K562 (cell line): ENCODE measurements around the gene RBP3. TPM values are rescaled to one million over a fixed set of nuclear protein-coding genes. Genes with fewer than 3 reads are reported as not detected.

Experiments used
- ATAC-seq: fragments of 200-7000 bp; cut with Tn5 transposase; 3 replicates; pipeline ENCODE4 v1.9.1; 2020; ENCODE audit warnings: moderate library complexity
- BruUV-seq: library from RNA; stranded (reverse); fragments of 400-500 nt; replicated peaks from 2 replicates; lab custom pipeline; 2021; lab: Mats Ljungman, UMichigan
- CTCF ChIA-PET: fragments of 300-600 bp; formaldehyde crosslinking; extraction: SDS; loops from one replicate; lab custom pipeline; 2021; ENCODE audit warnings: low intra/inter-chr PET ratio; lab: Yijun Ruan, JAX
- POLR2A ChIA-PET: fragments of 300-600, 350-650 bp; sonication (Branson Sonifier 250); formaldehyde crosslinking; extraction: SDS; loops from one replicate; lab custom pipeline; 2021; ENCODE audit warnings: antibody characterized with exemption, inconsistent platforms; lab: Yijun Ruan, JAX
- DNase-seq, 4 experiments: peaks; one replicate each; pipeline versions ENCODE4 v3.0.0 to v3.0.0-alpha.2; 2011 to 2018; ENCODE audit warnings: low spot score in 3 of 4, mixed read lengths in 3 of 4; ENCODE audit errors: extremely low read depth in 1 of 4
- FAIRE-seq: peaks from 2 replicates; lab custom pipeline; 2011; peaks lifted over from hg19 to GRCh38; lab: Jason Lieb, UNC
- H2AFZ ChIP-seq: 2 replicates; pipeline ENCODE4 v1.6.0; 2011; ENCODE audit warnings: low read depth, low read length, control low read depth, inconsistent platforms
- H3K27ac ChIP-seq: fragments of 200-600 bp; 3 replicates; pipeline ENCODE4 v1.8.0; 2011; ENCODE audit warnings: low read depth, mild to moderate bottlenecking, control low read depth, inconsistent platforms, low read length, moderate library complexity, mixed read lengths; ENCODE audit errors: extremely low read depth
- H3K27me3 ChIP-seq, 2 experiments: fragments of 300-600 bp in 1 of 2; 2 replicates in 1 of 2; 3 replicates in 1 of 2; pipeline versions ENCODE4 v1.6.0 to v1.8.0; 2011; ENCODE audit warnings: inconsistent platforms in 2 of 2, low read length in 2 of 2, mild to moderate bottlenecking in 1 of 2, mixed read lengths in 1 of 2, moderate library complexity in 1 of 2; ENCODE audit not compliant: control insufficient read depth in 2 of 2, insufficient read depth in 2 of 2
- H3K36me3 ChIP-seq: fragments of 300-600 bp; 3 replicates; pipeline ENCODE4 v1.8.0; 2011; ENCODE audit warnings: mild to moderate bottlenecking, low read length, inconsistent platforms; ENCODE audit not compliant: control insufficient read depth, insufficient read depth
- H3K4me1 ChIP-seq, 2 experiments: fragments of 200-600 bp in 1 of 2; replicated peaks in 1 of 2; 2 replicates in 1 of 2; 3 replicates in 1 of 2; pipeline versions ENCODE4 v1.5.1 to v1.8.0; 2011; ENCODE audit warnings: inconsistent platforms in 2 of 2, low read length in 2 of 2, mild to moderate bottlenecking in 1 of 2, mixed read lengths in 1 of 2, moderate library complexity in 1 of 2; ENCODE audit not compliant: control insufficient read depth in 2 of 2, insufficient read depth in 2 of 2
- H3K4me2 ChIP-seq: 2 replicates; pipeline ENCODE4 v1.6.1; 2011; ENCODE audit warnings: low read length, control low read depth, inconsistent platforms, mixed read lengths; ENCODE audit not compliant: insufficient read depth
- H3K4me3 ChIP-seq: fragments of 200-600 bp; sonication (generic), shearing (Covaris generic); 2 replicates; pipeline ENCODE4 v1.5.1; 2016; ENCODE audit warnings: control low read depth, inconsistent platforms
- H3K79me2 ChIP-seq: fragments of 200-600 bp; 3 replicates; pipeline ENCODE4 v1.8.0; 2011; ENCODE audit warnings: low read length, inconsistent platforms; ENCODE audit not compliant: control insufficient read depth, insufficient read depth
- H3K9ac ChIP-seq, 2 experiments: 2 replicates each; pipeline versions ENCODE4 v1.6.0 to v1.6.1; 2011; ENCODE audit warnings: low read depth in 2 of 2, low read length in 2 of 2, control low read depth in 1 of 2, inconsistent platforms in 1 of 2, mild to moderate bottlenecking in 1 of 2, mixed read lengths in 1 of 2; ENCODE audit not compliant: insufficient read depth in 1 of 2
- H3K9me1 ChIP-seq: one replicate; pipeline ENCODE4 v1.6.0; 2011; ENCODE audit warnings: inconsistent platforms, mild to moderate bottlenecking, low read length, moderate library complexity; ENCODE audit not compliant: control insufficient read depth, insufficient read depth
- H3K9me3 ChIP-seq: replicated peaks from 2 replicates; pipeline ENCODE4 v1.5.1; 2011; ENCODE audit warnings: low read depth, low read length, inconsistent platforms; ENCODE audit not compliant: control insufficient read depth, insufficient read depth
- H4K20me1 ChIP-seq: replicated peaks from 2 replicates; pipeline ENCODE4 v1.6.1; 2011; ENCODE audit warnings: low read length, inconsistent platforms, mixed read lengths; ENCODE audit not compliant: control insufficient read depth, insufficient read depth
- FOXA3 ChIP-seq, 2 experiments: fragments of 450-650 bp in 1 of 2; sonication (generic) in 1 of 2; formaldehyde crosslinking; IDR thresholded peaks in 1 of 2; conservative IDR thresholded peaks in 1 of 2; 2 replicates each; pipeline versions ENCODE4 v1.4.0 to v1.8.0; 2020 to 2022; ENCODE audit warnings: mild to moderate bottlenecking in 2 of 2, missing genetic modification reagents in 1 of 2
- GATAD2B ChIP-seq: fragments of 450-650 bp; IDR thresholded peaks from 2 replicates; pipeline ENCODE4 v1.6.1; 2017; ENCODE audit warnings: mild to moderate bottlenecking, borderline replicate concordance
- POU5F1 ChIP-seq: fragments of 150-350 bp; IDR thresholded peaks from 2 replicates; pipeline ENCODE4 v1.6.1; 2014; ENCODE audit warnings: borderline replicate concordance, low read length, low read depth, mild to moderate bottlenecking; ENCODE audit not compliant: partially characterized antibody
- PTRF ChIP-seq: fragments of 450-650 bp; IDR thresholded peaks from 2 replicates; pipeline ENCODE4 v1.6.1; 2016; ENCODE audit warnings: mild to moderate bottlenecking, missing genetic modification characterization, missing compliant biosample characterization
- RNF2 ChIP-seq: sonication (generic); IDR thresholded peaks from 2 replicates; pipeline ENCODE4 v1.6.1; 2016
- SAFB2 ChIP-seq: fragments of 200-400 bp; formaldehyde crosslinking; IDR thresholded peaks from 2 replicates; pipeline ENCODE4 v1.6.1; 2018; ENCODE audit warnings: borderline replicate concordance, low read length, low read depth, moderate library complexity; ENCODE audit not compliant: severe bottlenecking
- SIN3B ChIP-seq: fragments of 450-650 bp; IDR thresholded peaks from 2 replicates; pipeline ENCODE4 v1.6.1; 2017; ENCODE audit warnings: low read depth, mild to moderate bottlenecking, moderate library complexity
- U2AF2 ChIP-seq: fragments of 200-400 bp; formaldehyde crosslinking; optimal IDR thresholded peaks from 2 replicates; pipeline ENCODE3; 2017; ENCODE audit warnings: low read depth, mild to moderate bottlenecking, low read length
- ZKSCAN8 ChIP-seq: fragments of 200-800 bp; sonication (Bioruptor generic); IDR thresholded peaks from 2 replicates; pipeline ENCODE4 v1.6.1; 2016; ENCODE audit warnings: missing genetic modification characterization, missing compliant biosample characterization
- ZNF707 ChIP-seq: fragments of 250-450 bp; sonication (Bioruptor Pico); conservative IDR thresholded peaks from 2 replicates; pipeline ENCODE4 v1.8.0; 2022; ENCODE audit warnings: inconsistent platforms, mild to moderate bottlenecking, moderate library complexity
- WGBS: fragments of 100-300 bp; shearing (Covaris generic); methylation state at CpG from one replicate; pipeline ENCODE4 v1.1.6; 2016; ENCODE audit warnings: low coverage, mixed read lengths; ENCODE audit not compliant: insufficient coverage; ENCODE audit errors: missing lambda C conversion rate; 5-methylcytosine and 5-hydroxymethylcytosine counted together
- in situ Hi-C: fragments of 300-500 bp; cut with MboI; formaldehyde crosslinking; loops from 4 replicates; pipeline ENCODE4 v1.15.0; 2018; ENCODE audit warnings: inconsistent platforms, mixed read lengths
- intact Hi-C: fragments of 100-400 bp; cut with micrococcal nuclease; formaldehyde crosslinking; loops from 2 replicates; pipeline ENCODE4 v1.14.2; 2022
- polyA plus RNA-seq, 8 experiments: library from polyadenylated mRNA; depleted of rRNA in 4 of 8; stranded (reverse) in 5 of 8; unstranded in 3 of 8; fragments of >200 nt; fragmentation: Nextera tagmentation in 2 of 8; fragmentation: Illumina TruSeq in 1 of 8; extraction: Ambion mirVana in 2 of 8; extraction: Trizol in 1 of 8; gene quantifications; 2 replicates each; pipeline versions ENCODE4 v1.2.1 to v1.2.3, GENCODE V29; 2011 to 2014; ENCODE audit warnings: inconsistent platforms in 1 of 8, missing spikeins in 1 of 8
- total RNA-seq, 7 experiments: library from RNA; depleted of rRNA in 6 of 7; stranded (reverse); fragments of >200 nt in 6 of 7; fragmentation: Illumina TruSeq in 2 of 7; extraction: Trizol in 2 of 7; gene quantifications; 2 replicates each; pipeline versions ENCODE4 v1.2.1 to v1.2.3, GENCODE V29; 2011 to 2021; ENCODE audit warnings: low replicate concordance in 1 of 7
- TF ChIP-seq, protein P1 (sequence below): fragments of 250-450 bp; sonication (Bioruptor Pico); IDR thresholded peaks from 2 replicates; pipeline ENCODE4 v1.4.0; 2020
- TF ChIP-seq, protein P2 (sequence below): fragments of 150-350 bp; conservative IDR thresholded peaks from 2 replicates; pipeline ENCODE4 v1.6.1; 2014; ENCODE audit warnings: low read length

RBP3 gene
- total and polyA plus RNA-seq, 9 of the 15 experiments (the other 6 are each of a cell fraction or from before 2014, with no cell fraction given): not detected

DNA sequence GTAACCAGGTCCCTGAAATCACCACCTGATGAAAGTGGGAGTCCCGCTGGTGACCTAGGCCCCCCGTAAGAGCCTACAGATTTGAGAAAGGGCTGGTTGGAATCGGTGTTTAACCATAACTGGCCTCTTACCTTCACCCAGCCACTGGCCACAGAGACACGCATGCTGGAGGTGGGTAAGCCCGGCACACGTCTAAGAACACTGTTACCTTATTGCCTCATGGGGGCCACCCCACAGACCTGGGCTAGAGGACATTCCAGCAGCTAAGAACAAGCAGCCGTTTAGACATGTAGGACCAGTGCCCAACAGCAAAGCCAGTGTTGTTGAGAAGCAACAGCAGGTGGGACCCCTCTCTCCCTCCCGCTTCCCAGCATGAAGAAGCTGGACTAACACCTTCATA is 28.4 kb upstream of the RBP3 start:
- intact Hi-C loops (no loop called here), in situ Hi-C loops (loop anchor here (10.0 kb wide), 1 partner anchor 285 kb away; no protein-coding TSS in a partner anchor)
- Histone ChIP-seq H3K9ac (no peak overlapping the region), H3K4me3 (no peak overlapping the region), H3K9me1 (no peaks in the 10 kb centered on the region), H3K27me3 (no peaks in the 10 kb centered on the region), H3K4me1 (peaks cover 20 to 25% of the 10 kb centered on the region in 2 experiments), H3K27ac (no peak overlapping the region), H3K9me3 (no peaks in the 10 kb centered on the region), H4K20me1 (no peaks in the 10 kb centered on the region), H3K36me3 (no peaks in the 10 kb centered on the region), H3K79me2 (no peaks in the 10 kb centered on the region), H3K4me2 (no peak overlapping the region), H2AFZ (no peak overlapping the region)
- ChIA-PET POLR2A (interaction anchor here (0.8 kb wide), 1 partner anchor 272 kb away, joined by 3 read pairs; no protein-coding TSS in a partner anchor), CTCF (no interaction called here)
- TF ChIP-seq RNF2 (no peak), U2AF2 (no peak), POU5F1 (no peak)
- BruUV-seq: no TSS peak
- FAIRE-seq: no peak
- no peak for DNase-seq
- no peak for ATAC-seq
- WGBS: 40% methylated on average over 8 of the region's 8 CpGs

DNA sequence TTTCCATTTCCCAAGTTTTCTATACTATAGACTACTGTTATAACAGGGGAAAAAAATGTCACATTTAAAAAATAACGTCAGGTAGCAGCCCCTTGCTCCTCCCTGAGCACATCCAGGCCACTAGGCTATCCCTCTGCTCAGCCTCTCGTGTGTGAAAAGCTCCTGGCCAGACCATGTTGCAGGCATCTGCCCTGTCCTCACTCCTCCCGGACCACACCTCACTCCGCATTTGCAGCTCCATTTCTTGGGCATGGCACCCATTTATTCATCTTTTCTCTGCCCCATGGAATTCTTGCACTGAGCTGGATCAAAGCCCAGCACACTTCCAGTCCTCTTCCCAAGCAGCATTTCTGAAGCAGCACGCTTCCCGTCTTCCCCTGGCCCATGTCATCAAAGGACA is 27.4 kb upstream of the RBP3 start:
- no peak overlapping the region for H3K9ac ChIP-seq
- H3K4me1 ChIP-seq: peaks cover 26 to 28% of the 10 kb centered on the region in 2 experiments
- in situ Hi-C loops (no loop called here), intact Hi-C loops (no loop called here)
- ATAC-seq: no peak
- H3K36me3 ChIP-seq: no peaks in the 10 kb centered on the region
- no peak overlapping the region for H3K4me3 ChIP-seq
- no peak for FAIRE-seq
- H3K9me1 ChIP-seq: no peaks in the 10 kb centered on the region
- DNase-seq: no peak
- no peak overlapping the region; the same call in 1 of the 2 replicates for H2AFZ ChIP-seq
- no peaks in the 10 kb centered on the region for H4K20me1 ChIP-seq
- no peaks in the 10 kb centered on the region for H3K27me3 ChIP-seq
- no peaks in the 10 kb centered on the region for H3K9me3 ChIP-seq
- no peak overlapping the region for H3K4me2 ChIP-seq
- 27% methylated on average over 6 of the region's 6 CpGs for WGBS
- no peak overlapping the region for H3K27ac ChIP-seq
- ChIA-PET POLR2A (interaction anchor here (1.0 kb wide), 1 partner anchor 9 kb away, joined by 3 read pairs; no protein-coding TSS in a partner anchor), CTCF (no interaction called here)
- BruUV-seq: no TSS peak
- H3K79me2 ChIP-seq: no peaks in the 10 kb centered on the region
- TF ChIP-seq PTRF (no peak), SIN3B (no peak), ZNF707 (CRISPR knock-in tag) (no peak), FOXA3 (CRISPR knock-in tag; conservative IDR thresholded peaks at IDR 0.05 in 1 of 2, IDR thresholded peaks at IDR 0.05 in 1 of 2) (no peak), SAFB2 (no peak), GATAD2B (no peak), ZKSCAN8 (CRISPR knock-in tag) (no peak)
- TF ChIP-seq, protein P1, sequence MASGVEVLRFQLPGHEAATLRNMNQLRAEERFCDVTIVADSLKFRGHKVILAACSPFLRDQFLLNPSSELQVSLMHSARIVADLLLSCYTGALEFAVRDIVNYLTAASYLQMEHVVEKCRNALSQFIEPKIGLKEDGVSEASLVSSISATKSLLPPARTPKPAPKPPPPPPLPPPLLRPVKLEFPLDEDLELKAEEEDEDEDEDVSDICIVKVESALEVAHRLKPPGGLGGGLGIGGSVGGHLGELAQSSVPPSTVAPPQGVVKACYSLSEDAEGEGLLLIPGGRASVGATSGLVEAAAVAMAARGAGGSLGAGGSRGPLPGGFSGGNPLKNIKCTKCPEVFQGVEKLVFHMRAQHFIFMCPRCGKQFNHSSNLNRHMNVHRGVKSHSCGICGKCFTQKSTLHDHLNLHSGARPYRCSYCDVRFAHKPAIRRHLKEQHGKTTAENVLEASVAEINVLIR: no peak
- TF ChIP-seq, protein P2, sequence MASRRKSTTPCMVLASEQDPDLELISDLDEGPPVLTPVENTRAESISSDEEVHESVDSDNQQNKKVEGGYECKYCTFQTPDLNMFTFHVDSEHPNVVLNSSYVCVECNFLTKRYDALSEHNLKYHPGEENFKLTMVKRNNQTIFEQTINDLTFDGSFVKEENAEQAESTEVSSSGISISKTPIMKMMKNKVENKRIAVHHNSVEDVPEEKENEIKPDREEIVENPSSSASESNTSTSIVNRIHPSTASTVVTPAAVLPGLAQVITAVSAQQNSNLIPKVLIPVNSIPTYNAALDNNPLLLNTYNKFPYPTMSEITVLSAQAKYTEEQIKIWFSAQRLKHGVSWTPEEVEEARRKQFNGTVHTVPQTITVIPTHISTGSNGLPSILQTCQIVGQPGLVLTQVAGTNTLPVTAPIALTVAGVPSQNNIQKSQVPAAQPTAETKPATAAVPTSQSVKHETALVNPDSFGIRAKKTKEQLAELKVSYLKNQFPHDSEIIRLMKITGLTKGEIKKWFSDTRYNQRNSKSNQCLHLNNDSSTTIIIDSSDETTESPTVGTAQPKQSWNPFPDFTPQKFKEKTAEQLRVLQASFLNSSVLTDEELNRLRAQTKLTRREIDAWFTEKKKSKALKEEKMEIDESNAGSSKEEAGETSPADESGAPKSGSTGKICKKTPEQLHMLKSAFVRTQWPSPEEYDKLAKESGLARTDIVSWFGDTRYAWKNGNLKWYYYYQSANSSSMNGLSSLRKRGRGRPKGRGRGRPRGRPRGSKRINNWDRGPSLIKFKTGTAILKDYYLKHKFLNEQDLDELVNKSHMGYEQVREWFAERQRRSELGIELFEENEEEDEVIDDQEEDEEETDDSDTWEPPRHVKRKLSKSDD: no peak
